Astrocyte (in vitro differentiated cells and primary cell): ENCODE measurements around the gene AGPS. TPM values are rescaled to one million over a fixed set of nuclear protein-coding genes. Genes with fewer than 3 reads are reported as not detected.

Experiments used
- DNase-seq: peaks from one replicate; pipeline ENCODE4 v3.0.0-alpha.2; 2010; ENCODE audit warnings: low read depth
- FAIRE-seq: peaks from 2 replicates; lab custom pipeline; 2011; peaks lifted over from hg19 to GRCh38; lab: Jason Lieb, UNC
- H2AFZ ChIP-seq: 2 replicates; pipeline ENCODE4 v1.6.0; 2012; ENCODE audit warnings: low read depth, low read length, inconsistent platforms
- H3K27ac ChIP-seq: 2 replicates; pipeline ENCODE4 v1.5.1; 2011; ENCODE audit warnings: low read depth, low read length, inconsistent platforms
- H3K27me3 ChIP-seq: 2 replicates; pipeline ENCODE4 v1.6.0; 2011; ENCODE audit warnings: low read length, inconsistent platforms; ENCODE audit not compliant: insufficient read depth
- H3K36me3 ChIP-seq: 2 replicates; pipeline ENCODE4 v1.5.1; 2011; ENCODE audit warnings: low read length, inconsistent platforms; ENCODE audit not compliant: insufficient read depth
- H3K4me1 ChIP-seq: 2 replicates; pipeline ENCODE4 v1.5.1; 2011; ENCODE audit warnings: low read length, inconsistent platforms; ENCODE audit not compliant: insufficient read depth
- H3K4me2 ChIP-seq: 2 replicates; pipeline ENCODE4 v1.6.0; 2012; ENCODE audit warnings: low read length, inconsistent platforms
- H3K4me3 ChIP-seq: 2 replicates; pipeline ENCODE4 v1.5.1; 2011; ENCODE audit warnings: low read depth, mild to moderate bottlenecking, low read length, inconsistent platforms; ENCODE audit not compliant: insufficient read depth
- H3K79me2 ChIP-seq: 2 replicates; pipeline ENCODE4 v1.6.0; 2012; ENCODE audit warnings: mild to moderate bottlenecking, low read length, inconsistent platforms; ENCODE audit not compliant: insufficient read depth
- H3K9ac ChIP-seq: 2 replicates; pipeline ENCODE4 v1.6.0; 2012; ENCODE audit warnings: mild to moderate bottlenecking, low read length, inconsistent platforms
- H3K9me3 ChIP-seq: 2 replicates; pipeline ENCODE4 v1.5.1; 2012; ENCODE audit warnings: low read depth, mild to moderate bottlenecking, low read length, inconsistent platforms; ENCODE audit not compliant: insufficient read depth
- H4K20me1 ChIP-seq: 2 replicates; pipeline ENCODE4 v1.6.0; 2012; ENCODE audit warnings: low read length, inconsistent platforms; ENCODE audit not compliant: insufficient read depth
- H3K27ac Mint-ChIP-seq: one replicate; pipeline ENCODE4 v1.8.0; 2021; ENCODE audit warnings: mild to moderate bottlenecking, mixed read lengths; ENCODE audit not compliant: unreplicated experiment
- H3K27me3 Mint-ChIP-seq: one replicate; pipeline ENCODE4 v1.8.0; 2021; ENCODE audit warnings: low read depth, mixed read lengths; ENCODE audit not compliant: unreplicated experiment
- H3K36me3 Mint-ChIP-seq: one replicate; pipeline ENCODE4 v1.8.0; 2021; ENCODE audit warnings: low read depth, mixed read lengths; ENCODE audit not compliant: unreplicated experiment
- H3K4me1 Mint-ChIP-seq: one replicate; pipeline ENCODE4 v1.8.0; 2021; ENCODE audit warnings: low read depth, mixed read lengths; ENCODE audit not compliant: unreplicated experiment
- H3K4me3 Mint-ChIP-seq: one replicate; pipeline ENCODE4 v1.8.0; 2021; ENCODE audit warnings: mild to moderate bottlenecking, moderate library complexity, mixed read lengths; ENCODE audit not compliant: unreplicated experiment
- H3K9me3 Mint-ChIP-seq: one replicate; pipeline ENCODE4 v1.8.0; 2021; ENCODE audit warnings: mild to moderate bottlenecking, mixed read lengths; ENCODE audit not compliant: unreplicated experiment
- CTCF ChIP-seq: IDR thresholded peaks from 2 replicates; pipeline ENCODE4 v1.5.1; 2011; ENCODE audit warnings: low read depth, mild to moderate bottlenecking, inconsistent platforms, low read length, moderate library complexity; ENCODE audit not compliant: insufficient read depth
- EZH2 ChIP-seq: IDR thresholded peaks from 2 replicates; pipeline ENCODE4 v1.6.1; 2012; ENCODE audit warnings: mild to moderate bottlenecking, low read length, inconsistent platforms; ENCODE audit not compliant: insufficient read depth
- total RNA-seq: library from RNA; stranded (reverse); gene quantifications from 2 replicates; pipeline ENCODE4 v1.2.1, GENCODE V29; 2021

The AGPS gene
- total RNA-seq, 1 donor from 2014 or later: 66.2 TPM

- H3K27me3 ChIP-seq: no peaks in the 10 kb centered on the region
- H3K4me1 ChIP-seq: peaks cover 7% of the 10 kb centered on the region
- H4K20me1 ChIP-seq: no peaks in the 10 kb centered on the region
- DNase-seq: peak; percentile 69
- peaks cover 19% of the 10 kb centered on the region for H3K36me3 Mint-ChIP-seq
- H3K27me3 Mint-ChIP-seq: no peaks in the 10 kb centered on the region
- no peak overlapping the region for H3K9ac ChIP-seq
- peaks cover 7% of the 10 kb centered on the region for H3K9me3 Mint-ChIP-seq
- no peak overlapping the region for H2AFZ ChIP-seq
- peak; percentile 76 for FAIRE-seq
- TF ChIP-seq EZH2 (no peak), CTCF (no peak)
- H3K4me1 Mint-ChIP-seq: peaks cover 23% of the 10 kb centered on the region
- no peaks in the 10 kb centered on the region for H3K36me3 ChIP-seq
- no peaks in the 10 kb centered on the region for H3K9me3 ChIP-seq
- no peak overlapping the region for H3K4me3 ChIP-seq
- H3K4me2 ChIP-seq: no peak overlapping the region
- H3K4me3 Mint-ChIP-seq: no peak overlapping the region
- H3K27ac ChIP-seq: no peak overlapping the region
- no peak overlapping the region for H3K27ac Mint-ChIP-seq
- no peaks in the 10 kb centered on the region for H3K79me2 ChIP-seq
These were observed 85.5 kb downstream of the AGPS start for GRCh38 chr2:177478029-177478428.

GRCh38 chr2:177478907-177479306, 86.3 kb downstream of the AGPS start:
- H3K79me2 ChIP-seq: no peaks in the 10 kb centered on the region
- no peak for DNase-seq
- no peak overlapping the region for H2AFZ ChIP-seq
- no peak overlapping the region for H3K9ac ChIP-seq
- no peak overlapping the region for H3K27ac ChIP-seq
- Mint-ChIP-seq H3K36me3 (peaks cover 19% of the 10 kb centered on the region), H3K27me3 (no peaks in the 10 kb centered on the region), H3K4me1 (peaks cover 28% of the 10 kb centered on the region), H3K4me3 (no peak overlapping the region), H3K9me3 (peaks cover 7% of the 10 kb centered on the region), H3K27ac (no peak overlapping the region)
- H3K4me3 ChIP-seq: no peak overlapping the region
- no peak for FAIRE-seq
- TF ChIP-seq EZH2 (no peak), CTCF (no peak)
- H3K9me3 ChIP-seq: no peaks in the 10 kb centered on the region
- H3K27me3 ChIP-seq: no peaks in the 10 kb centered on the region
- no peaks in the 10 kb centered on the region for H3K36me3 ChIP-seq
- no peak overlapping the region for H3K4me2 ChIP-seq
- no peaks in the 10 kb centered on the region for H4K20me1 ChIP-seq
- peaks cover 7% of the 10 kb centered on the region for H3K4me1 ChIP-seq

- Histone ChIP-seq H3K27ac (no peak overlapping the region), H4K20me1 (no peaks in the 10 kb centered on the region), H3K36me3 (no peaks in the 10 kb centered on the region), H3K27me3 (no peaks in the 10 kb centered on the region), H3K9ac (no peak overlapping the region), H3K4me3 (no peak overlapping the region), H3K4me1 (no peaks in the 10 kb centered on the region), H3K79me2 (no peaks in the 10 kb centered on the region), H3K4me2 (no peak overlapping the region), H2AFZ (no peak overlapping the region), H3K9me3 (no peaks in the 10 kb centered on the region)
- FAIRE-seq (no peak), DNase-seq (no peak)
- Mint-ChIP-seq H3K27ac (no peak overlapping the region), H3K4me3 (no peak overlapping the region), H3K27me3 (no peaks in the 10 kb centered on the region), H3K36me3 (peaks cover 22% of the 10 kb centered on the region), H3K9me3 (peaks cover 7% of the 10 kb centered on the region), H3K4me1 (peaks cover 9% of the 10 kb centered on the region)
- TF ChIP-seq EZH2: no peak
- no peak for TF ChIP-seq CTCF
These were observed 89.6 kb downstream of the AGPS start for GRCh38 chr2:177482195-177482594.
